NCI-H748 (cell line): ENCODE data around the gene CMSS1.

Experiments used
- DNase-seq: peaks from one replicate; lab custom pipeline; 2025; ENCODE audit not compliant: unreplicated experiment; lab: John Stamatoyannopoulos, UW

CMSS1 gene

GRCh38 chr3:99851955-99852354 lies 34.3 kb downstream of the CMSS1 start:
- DNase-seq: no peak

GRCh38 chr3:99852851-99853250 lies 35.2 kb downstream of the CMSS1 start:
- DNase-seq: no peak

GRCh38 chr3:99854756-99855298 lies 37.2 kb downstream of the CMSS1 start:
- no peak for DNase-seq

DNA sequence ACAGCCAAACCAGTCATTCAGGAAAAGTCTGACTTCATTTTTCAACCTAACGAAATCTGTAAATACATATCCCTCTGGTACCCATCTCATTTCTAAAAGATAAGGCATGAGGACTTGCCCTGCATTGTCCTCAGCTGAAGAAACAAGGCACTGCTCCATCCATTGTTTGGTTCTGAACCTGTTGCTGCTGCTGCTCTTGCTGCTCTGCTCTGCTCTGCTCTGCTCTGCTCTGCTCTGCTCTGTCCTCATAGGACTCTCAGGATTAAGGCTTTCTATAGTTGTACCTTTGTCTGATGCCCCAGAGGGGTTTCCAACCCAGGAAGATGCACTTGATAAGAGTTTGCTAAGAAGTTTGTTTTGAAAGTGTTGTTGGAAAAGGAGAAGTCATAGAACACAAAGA lies 38.2 kb downstream of the CMSS1 start:
- no peak for DNase-seq

DNA sequence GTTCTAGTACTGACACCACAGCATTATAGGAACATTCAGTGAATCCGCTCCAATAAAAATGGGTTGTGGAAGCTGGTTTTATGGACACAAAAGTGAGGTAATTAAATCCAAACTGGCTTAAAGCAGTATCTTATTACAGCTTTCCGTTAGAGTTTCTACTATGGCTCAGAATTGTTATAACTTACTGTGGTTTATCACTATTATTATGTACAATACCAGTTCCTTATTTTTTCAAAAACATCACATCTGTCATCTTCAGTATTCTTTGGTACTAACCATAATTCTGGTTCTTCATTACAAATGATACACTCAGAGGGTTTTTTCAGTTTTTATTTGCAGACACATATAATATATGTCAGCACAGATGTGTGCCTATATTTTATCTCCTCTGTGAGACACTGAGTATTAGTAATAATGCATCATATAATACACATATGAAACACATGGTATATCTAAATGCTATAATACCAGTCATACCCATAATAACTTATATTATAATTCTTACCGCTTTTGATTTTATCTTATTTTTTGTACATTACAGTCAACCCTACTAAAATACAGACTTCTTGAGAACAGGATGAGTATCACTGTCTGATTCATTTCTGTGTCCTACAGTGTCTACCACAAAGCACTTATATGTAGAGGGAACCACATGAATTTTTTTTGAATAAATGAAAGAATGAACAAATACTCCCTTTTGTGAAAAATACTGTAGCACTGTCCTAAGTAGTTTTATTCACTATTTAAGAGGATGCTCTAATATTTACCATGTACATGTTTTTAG lies 39.0 kb downstream of the CMSS1 start:
- DNase-seq: no peak

GRCh38 chr3:99857278-99857677 lies 39.6 kb downstream of the CMSS1 start:
- no peak for DNase-seq

DNA sequence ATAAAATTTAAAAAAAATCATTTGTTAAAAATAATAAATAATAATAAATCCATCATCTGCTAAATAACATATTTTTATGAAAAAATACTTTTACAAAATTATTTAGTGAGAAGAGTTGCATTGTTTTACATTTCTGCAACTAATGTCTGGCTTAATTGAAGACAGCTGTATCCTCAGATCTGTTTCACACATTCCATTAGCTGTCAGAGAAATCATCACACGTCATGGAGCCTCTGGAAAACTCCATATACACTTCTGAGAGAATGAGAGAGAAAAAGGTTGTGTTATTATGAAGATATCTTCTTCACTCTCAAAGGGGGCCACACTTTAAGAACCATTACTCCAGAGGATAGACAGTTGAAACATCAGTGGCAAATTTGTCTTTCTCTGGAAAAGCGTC lies 40.8 kb downstream of the CMSS1 start:
- DNase-seq: no peak

DNA sequence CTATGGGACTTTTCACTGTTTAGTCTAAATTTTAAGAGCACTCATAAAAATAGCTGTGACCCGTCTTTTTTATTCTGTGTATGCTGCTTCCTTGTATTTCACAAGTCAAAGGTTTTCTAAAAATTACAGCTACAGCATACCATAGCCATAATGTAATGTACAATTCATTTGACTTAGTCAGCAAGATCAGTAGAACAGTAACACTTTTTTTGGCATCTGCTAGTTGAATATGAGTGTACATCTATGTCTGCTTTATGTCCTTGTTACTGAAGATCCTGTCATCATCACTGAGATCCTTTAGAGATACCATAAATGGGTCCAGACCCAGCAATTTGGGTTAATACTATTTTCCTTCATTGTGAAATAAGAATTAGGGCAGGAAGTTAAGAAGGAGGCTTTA lies 42.2 kb downstream of the CMSS1 start:
- no peak for DNase-seq

GRCh38 chr3:99861216-99861615 lies 43.6 kb downstream of the CMSS1 start:
- no peak for DNase-seq

DNA sequence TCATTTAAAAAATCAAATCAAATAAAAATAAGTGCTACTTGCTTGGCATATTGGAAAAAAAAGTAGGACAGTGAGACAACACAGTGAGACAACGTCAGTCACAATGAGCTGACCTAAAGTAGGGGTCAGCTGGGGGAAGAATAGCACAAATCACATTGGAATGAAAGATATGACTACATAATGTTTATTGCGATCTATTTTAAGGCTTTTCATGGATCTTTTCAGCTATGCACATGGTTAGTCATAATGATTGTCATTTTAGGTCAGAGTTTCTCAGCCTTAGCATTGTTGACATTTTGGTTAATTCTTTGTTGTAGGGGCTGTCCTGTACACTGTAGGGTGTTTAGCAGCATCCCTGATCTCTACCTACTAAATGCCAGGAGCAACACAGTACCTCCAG lies 44.5 kb downstream of the CMSS1 start:
- no peak for DNase-seq

DNA sequence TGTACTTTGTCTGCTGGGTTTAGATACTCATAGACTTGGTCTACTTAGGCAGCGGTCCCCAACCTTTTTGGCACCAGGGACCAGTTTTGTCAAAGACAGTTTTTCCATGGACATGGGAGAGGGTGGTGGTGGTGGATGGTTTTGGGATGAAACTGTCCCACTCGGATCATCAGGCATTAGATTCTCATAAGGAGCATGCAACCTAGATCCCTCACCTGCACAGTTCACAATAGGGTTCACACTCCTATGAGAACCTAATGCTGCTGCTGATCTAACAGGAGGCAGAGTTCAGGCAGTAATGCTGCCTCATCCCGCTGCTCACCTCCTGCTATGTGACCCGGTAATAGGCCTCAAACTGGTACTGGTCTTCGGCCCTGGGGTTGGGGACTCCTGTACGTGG lies 45.3 kb downstream of the CMSS1 start:
- no peak for DNase-seq

DNA sequence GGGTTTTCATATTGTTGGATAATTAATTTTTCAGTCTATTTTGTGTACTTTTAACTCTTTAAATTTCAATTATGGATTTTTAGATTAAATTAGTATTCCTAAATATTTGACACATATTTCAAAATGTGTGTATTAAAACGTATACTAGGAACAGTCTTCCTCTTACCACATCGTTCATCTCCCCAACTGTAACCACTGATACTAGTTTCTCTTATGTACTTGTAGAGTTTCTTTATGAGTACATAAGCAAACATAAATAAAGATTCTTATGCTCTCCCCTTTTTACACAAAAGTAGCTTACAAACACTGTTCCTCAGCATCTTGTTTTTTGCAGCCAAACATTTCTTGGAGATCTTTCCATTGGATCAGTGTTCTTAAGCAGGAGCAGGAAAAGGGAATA lies 45.9 kb downstream of the CMSS1 start:
- no peak for DNase-seq

DNA sequence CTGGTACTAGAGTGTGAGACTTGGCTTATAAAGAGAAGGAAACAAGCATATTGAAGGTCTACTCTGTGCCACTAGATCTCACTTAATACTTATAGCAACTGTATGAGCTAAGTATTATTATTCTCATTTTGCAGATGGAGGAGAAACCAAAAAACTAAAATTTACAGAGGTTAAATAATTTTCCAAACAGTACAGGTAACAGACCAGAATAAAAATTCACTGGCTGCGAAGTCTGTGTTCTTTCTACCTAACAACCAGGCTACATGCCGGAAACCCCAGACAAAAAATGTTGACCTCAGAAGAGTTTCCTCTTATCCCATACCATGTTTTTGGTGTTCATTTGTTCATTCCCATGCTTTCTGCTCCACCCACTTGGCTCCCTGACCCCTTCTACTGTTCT lies 46.6 kb downstream of the CMSS1 start:
- no peak for DNase-seq

DNA sequence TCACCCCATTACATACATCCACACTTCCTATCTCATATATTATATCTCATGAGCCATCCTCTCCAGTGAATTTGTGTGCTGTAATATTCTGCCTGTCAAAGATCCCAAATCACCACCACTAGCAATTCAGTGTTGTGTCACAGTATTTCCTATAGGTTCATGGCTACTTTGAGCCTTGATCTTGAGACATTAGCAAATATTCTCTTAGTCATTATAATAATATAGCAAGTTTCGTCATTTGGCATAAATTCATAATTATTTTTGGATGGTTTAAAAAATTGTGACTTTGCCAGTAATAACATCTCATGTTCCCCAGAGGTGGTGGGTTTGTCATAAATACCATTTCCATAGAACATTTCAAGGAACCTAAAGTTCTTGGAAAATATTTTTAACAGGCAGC lies 47.7 kb downstream of the CMSS1 start:
- no peak for DNase-seq

DNA sequence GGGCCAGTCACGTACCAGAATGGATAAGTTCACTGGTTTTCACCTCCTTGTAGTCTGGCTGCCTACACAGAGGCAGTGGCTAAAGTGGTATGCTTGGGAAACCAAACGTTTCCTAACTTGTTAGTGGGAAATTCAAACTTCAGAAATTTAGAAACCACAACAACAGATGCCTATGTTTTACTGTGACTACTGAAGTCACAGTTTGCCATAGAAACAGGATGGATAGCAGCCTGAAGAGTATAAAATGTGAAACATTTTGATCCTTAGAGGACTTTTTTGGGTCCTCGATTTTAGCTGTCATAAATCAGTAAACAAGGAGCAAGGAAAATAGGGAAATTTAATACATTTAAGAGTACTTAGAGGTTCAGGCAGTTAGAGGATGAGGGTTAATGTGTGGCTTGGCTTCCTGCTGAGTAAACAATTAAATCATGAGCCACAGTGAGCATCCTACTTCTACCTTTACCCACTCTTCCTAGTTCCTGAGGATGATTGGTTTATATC lies 48.6 kb downstream of the CMSS1 start:
- DNase-seq: peak; percentile 18

DNA sequence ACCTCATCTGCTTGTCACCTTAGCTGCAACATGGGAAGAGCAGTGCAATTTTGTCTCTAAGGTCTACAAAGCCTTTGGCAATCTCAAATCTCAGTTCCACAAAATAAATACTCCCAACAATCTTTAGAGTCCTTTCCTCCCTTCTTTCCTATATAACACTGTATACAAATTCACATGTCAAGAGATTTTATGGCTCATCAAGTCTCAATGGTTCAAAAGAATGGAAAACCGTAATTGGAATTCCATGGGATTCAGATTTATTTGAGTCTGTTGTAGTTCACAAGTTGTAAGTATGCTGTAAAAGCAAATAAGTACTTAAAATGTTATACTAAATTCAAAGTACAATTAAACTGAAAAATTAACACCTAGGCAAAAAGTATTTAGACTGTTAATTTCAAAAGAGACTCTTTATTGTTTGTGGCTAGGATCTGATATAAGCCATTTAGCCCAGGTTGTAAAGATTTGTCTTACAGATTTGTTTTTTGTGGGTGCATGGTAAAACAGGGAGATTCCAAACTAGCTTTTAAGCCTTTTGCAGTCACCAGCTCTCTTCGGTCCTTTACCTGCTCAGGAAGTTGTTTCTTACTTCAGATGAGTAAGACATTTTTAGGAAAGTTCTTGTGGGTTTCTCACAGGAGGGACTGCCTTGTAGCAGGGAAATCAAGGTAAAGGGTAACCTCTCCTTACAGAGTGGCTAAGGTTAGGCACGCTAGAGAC lies 50.1 kb downstream of the CMSS1 start:
- DNase-seq: no peak

DNA sequence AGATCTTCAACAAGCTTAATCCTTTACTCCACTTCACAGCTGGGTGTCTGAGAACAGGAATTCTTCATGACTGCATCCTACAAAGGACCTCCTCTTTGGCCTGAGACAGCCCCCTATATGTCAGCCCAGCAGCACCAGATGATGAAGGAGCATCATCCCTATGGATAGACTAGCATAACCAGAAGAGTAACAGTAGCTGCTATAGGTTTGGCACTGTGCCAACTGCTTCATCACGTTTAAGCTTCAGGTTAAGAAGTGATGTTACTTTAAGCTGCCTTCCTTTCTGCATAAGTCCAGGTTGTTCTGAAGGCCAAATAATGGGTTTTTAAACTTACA lies 50.6 kb downstream of the CMSS1 start:
- DNase-seq: peak; percentile 17

DNA sequence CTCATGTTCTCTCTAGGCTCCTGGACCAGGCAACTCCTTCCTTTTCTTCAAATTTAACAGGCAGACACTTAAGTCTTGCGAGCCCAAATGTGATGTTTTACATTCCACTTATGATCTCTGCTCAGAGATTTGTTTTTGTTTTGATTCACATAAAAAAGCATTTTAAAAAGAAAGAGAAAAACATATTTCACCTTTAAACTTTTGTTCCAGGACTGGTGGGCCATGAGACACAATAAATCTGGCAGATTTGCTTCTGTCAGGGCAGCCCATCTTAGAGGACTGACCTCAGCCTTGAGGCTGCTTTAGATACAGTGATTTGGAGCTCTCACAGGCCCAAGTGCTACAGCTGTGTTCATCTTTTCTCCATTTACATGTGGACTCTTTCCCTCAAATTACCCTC lies 52.0 kb downstream of the CMSS1 start:
- no peak for DNase-seq

DNA sequence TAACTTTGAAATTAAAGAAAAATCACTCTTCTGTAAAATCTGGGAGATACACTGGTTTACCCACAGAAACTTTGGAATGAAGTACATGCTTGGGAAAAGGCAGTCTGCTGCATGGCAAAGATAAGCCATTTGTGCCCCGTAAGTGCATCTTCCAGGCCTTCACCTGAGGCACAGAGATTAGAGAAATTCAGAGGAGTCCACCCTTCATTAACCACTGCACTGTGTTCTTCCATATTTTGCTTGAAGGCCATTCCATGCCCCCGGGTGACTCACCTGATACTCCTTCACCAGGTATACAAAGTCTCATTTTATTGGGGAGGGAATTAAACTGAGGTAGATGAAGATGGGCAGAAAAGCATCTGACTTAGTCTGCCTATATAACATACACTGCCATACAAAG lies 53.0 kb downstream of the CMSS1 start:
- DNase-seq: no peak

- no peak for DNase-seq
Measured at GRCh38 chr3:99871231-99872045, 53.8 kb downstream of the CMSS1 start.

- no peak for DNase-seq
Measured at GRCh38 chr3:99872923-99873254, 55.2 kb downstream of the CMSS1 start.
